ENCODE measurements around the gene CANT1.

DNA sequence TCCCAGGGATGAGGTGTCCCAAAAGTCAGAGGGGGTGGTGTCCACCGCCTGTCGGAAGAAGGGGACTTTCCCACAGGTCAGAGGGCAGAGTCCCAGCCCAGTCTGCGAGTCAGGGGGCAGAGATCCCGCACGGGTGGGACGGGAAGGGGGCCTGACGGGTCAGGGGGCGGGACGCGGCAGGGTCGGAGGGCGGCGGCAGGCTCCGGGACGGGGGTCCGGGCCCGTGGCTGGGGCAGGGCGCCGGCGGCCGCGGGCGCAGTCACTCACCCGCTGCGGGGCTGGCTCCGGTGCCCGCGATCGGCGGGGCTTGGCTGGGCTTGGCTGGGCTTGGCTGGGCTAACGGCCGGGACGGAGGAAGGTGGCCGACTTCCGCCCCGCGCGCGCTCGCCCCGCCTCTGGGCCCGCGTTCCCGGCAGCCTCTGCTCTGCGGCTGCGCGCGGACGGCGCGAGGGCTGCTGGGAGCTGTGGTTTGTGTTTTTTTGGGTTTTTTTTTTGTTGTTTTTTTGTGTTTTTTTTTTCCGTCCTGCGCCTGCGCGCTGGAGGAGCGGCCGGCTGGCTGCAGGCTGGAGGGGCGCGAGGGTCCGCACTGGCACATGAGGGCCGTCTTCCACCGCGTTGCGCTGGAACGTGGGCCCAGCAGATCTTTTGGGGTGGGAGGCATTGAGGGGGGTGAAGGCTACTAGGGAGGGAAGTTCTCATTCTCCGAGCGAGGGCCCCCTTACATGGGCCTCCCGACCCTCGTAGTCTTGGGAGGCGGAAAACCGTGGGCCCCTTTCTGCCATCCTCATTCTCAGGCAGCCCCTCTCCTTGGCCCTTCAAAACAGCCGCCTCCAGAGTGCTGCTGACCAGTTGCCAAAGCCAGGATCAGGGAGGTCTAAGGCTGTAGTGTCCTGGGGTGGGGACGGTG, at the start of gene CANT1:
- TF ChIP-seq, protein P1, sequence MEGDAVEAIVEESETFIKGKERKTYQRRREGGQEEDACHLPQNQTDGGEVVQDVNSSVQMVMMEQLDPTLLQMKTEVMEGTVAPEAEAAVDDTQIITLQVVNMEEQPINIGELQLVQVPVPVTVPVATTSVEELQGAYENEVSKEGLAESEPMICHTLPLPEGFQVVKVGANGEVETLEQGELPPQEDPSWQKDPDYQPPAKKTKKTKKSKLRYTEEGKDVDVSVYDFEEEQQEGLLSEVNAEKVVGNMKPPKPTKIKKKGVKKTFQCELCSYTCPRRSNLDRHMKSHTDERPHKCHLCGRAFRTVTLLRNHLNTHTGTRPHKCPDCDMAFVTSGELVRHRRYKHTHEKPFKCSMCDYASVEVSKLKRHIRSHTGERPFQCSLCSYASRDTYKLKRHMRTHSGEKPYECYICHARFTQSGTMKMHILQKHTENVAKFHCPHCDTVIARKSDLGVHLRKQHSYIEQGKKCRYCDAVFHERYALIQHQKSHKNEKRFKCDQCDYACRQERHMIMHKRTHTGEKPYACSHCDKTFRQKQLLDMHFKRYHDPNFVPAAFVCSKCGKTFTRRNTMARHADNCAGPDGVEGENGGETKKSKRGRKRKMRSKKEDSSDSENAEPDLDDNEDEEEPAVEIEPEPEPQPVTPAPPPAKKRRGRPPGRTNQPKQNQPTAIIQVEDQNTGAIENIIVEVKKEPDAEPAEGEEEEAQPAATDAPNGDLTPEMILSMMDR (IDR thresholded peaks at IDR 0.05) = no peak
- TF ChIP-seq POLR2A (IDR thresholded peaks at IDR 0.05) = peak; percentile 59 to 69
